ENCODE data around the gene CDCP2.
"Not testable (repeated sequence)": the region's sequence is repeated elsewhere in the genome, so short reads cannot be mapped to it uniquely, and the experiment has no call there.

CDCP2 gene

GRCh38 chr1:54168206-54168965, 15.6 kb upstream of the CDCP2 start:
- DNase-seq (ENCODE audit: low spot score) (no peak), FAIRE-seq (no peak)

GRCh38 chr1:54167422-54168139, 14.8 kb upstream of the CDCP2 start:
- DNase-seq (ENCODE audit: low spot score): peak; percentile 44
- no peak for FAIRE-seq

GRCh38 chr1:54166357-54166756, 13.6 kb upstream of the CDCP2 start:
- DNase-seq (ENCODE audit: low spot score); FAIRE-seq: not testable (repeated sequence)

GRCh38 chr1:54165146-54165545, 12.3 kb upstream of the CDCP2 start:
- DNase-seq (ENCODE audit: low spot score) (no peak), FAIRE-seq (no peak)

- DNase-seq (ENCODE audit: low spot score) (no peak), FAIRE-seq (no peak)
These were observed 10.8 kb upstream of the CDCP2 start for GRCh38 chr1:54163573-54163972.

GRCh38 chr1:54163051-54163450, 10.3 kb upstream of the CDCP2 start:
- DNase-seq (ENCODE audit: low spot score) (no peak), FAIRE-seq (no peak)

- DNase-seq (ENCODE audit: low spot score) (no peak), FAIRE-seq (no peak)
These were observed 8.8 kb upstream of the CDCP2 start for GRCh38 chr1:54161495-54162168.

GRCh38 chr1:54160351-54160750, 7.6 kb upstream of the CDCP2 start:
- no peak for FAIRE-seq

GRCh38 chr1:54159733-54160316, 7.0 kb upstream of the CDCP2 start:
- FAIRE-seq (no peak), DNase-seq (ENCODE audit: low spot score) (no peak)

More at GRCh38 chr1:54160351-54160750, 7.6 kb upstream of the CDCP2 start:
- DNase-seq (ENCODE audit: low spot score): no peak

- no peak for FAIRE-seq
- DNase-seq (ENCODE audit: low spot score): peak; percentile 82
These were observed 5.3 kb upstream of the CDCP2 start for GRCh38 chr1:54158071-54158470.

GRCh38 chr1:54157401-54157800, 4.6 kb upstream of the CDCP2 start:
- FAIRE-seq (peak; percentile 27), DNase-seq (ENCODE audit: low spot score) (no peak)

- no peak for FAIRE-seq
- no peak for DNase-seq (ENCODE audit: low spot score)
These were observed 4.2 kb upstream of the CDCP2 start for GRCh38 chr1:54156986-54157385.

- FAIRE-seq (no peak), DNase-seq (ENCODE audit: low spot score) (no peak)
These were observed 3.4 kb upstream of the CDCP2 start for GRCh38 chr1:54156201-54156600.

- peak; percentile 34 for DNase-seq (ENCODE audit: low spot score)
- no peak for FAIRE-seq
These were observed 987 bp upstream of the CDCP2 start for GRCh38 chr1:54153535-54154439.

- no peak for FAIRE-seq
- DNase-seq (ENCODE audit: low spot score): no peak
These were observed 1.8 kb downstream of the CDCP2 start for GRCh38 chr1:54151013-54151412.

GRCh38 chr1:54149734-54150133, 3.1 kb downstream of the CDCP2 start:
- FAIRE-seq: no peak
- no peak for DNase-seq (ENCODE audit: low spot score)

- FAIRE-seq: no peak
- DNase-seq (ENCODE audit: low spot score): no peak
These were observed 8.4 kb downstream of the CDCP2 start for GRCh38 chr1:54144366-54144765.

GRCh38 chr1:54142146-54142900, 10.5 kb downstream of the CDCP2 start:
- FAIRE-seq: no peak
- DNase-seq (ENCODE audit: low spot score): no peak

- FAIRE-seq: no peak
- no peak for DNase-seq (ENCODE audit: low spot score)
These were observed 13.1 kb downstream of the CDCP2 start for GRCh38 chr1:54139711-54140110.

GRCh38 chr1:54138994-54139393, 13.8 kb downstream of the CDCP2 start:
- no peak for FAIRE-seq
- no peak for DNase-seq (ENCODE audit: low spot score)
